T1000 (cell line): ENCODE data around the gene GNAS.
"Not testable (repeated sequence)": the region's sequence is repeated elsewhere in the genome, so short reads cannot be mapped to it uniquely, and the experiment has no call there.

Experiments
- DNase-seq: peaks from one replicate; lab custom pipeline; 2025; ENCODE audit warnings: mixed read lengths; lab: John Stamatoyannopoulos, UW

GNAS gene

DNA sequence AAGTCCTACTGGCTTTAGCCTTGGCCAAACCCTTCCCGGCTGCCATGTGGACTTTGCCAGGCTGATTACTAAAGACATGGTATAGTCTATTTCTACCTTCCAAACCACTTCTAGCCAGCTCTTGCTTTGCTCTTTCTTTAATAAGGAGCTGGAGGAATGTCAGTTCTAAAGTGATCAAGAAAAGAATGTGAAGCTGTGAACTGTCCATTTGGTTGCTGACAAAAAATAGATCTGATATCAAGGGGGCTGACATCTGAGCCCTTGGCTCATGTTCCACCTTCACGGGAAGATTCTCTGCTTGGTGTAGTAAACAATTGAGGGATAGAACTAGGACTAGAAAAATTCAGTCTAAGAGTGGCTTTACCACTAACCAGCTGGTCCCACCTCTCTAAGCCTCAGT is 24.4 kb upstream of the GNAS start:
- DNase-seq = no peak

GRCh38 chr20:58828804-58829203 is 23.7 kb upstream of the GNAS start:
- not testable (repeated sequence) for DNase-seq

GRCh38 chr20:58829531-58829941 is 23.0 kb upstream of the GNAS start:
- no peak for DNase-seq

GRCh38 chr20:58832457-58832856 is 20.1 kb upstream of the GNAS start:
- no peak for DNase-seq

DNA sequence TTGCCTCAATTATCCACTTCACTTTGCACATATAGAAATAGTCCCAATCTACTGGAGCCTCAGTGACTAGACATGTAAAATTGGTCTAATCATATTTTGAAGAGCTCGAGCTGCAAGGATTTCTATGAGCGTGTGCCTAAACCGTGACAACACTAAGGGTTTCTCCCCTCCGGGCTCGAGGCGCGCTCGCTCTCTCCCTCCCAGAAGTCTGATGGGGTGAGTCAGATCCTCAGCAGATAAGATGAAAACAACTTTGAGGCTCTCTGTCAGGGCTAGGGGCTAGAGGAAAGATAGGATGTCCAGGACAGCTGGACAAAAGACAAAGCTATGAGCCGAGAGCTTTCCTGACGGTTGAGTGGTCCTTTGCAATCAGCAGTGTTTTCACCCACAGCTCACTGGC is 18.6 kb upstream of the GNAS start:
- DNase-seq = no peak

GRCh38 chr20:58835231-58835630 is 17.3 kb upstream of the GNAS start:
- no peak for DNase-seq

DNA sequence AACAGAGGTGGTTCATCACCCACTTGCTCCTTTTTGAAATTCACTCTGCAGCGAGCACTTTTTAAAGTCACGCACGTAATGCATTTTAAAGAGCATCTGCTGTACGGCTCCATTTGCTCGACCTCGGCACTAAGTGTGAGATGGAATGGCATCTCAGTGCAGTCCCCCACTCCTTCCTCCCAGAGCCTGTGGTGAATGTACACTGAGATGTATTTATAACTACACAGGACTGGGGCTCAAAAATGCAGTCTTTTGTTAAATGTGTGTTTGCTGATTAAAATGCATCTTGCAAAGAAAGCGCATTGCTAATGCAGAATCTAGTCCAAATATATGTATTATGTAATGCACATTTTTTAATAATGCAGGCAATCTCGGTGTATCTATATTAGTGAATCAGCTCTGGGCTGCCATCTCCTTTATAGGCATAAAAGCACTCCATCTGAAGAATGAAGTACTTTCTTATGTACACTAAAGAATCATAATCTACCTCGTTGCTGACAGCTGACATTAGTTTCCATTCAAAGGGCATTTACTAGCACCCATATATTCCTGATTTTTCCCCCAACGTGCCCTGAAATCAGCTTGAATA is 15.8 kb upstream of the GNAS start:
- DNase-seq = no peak

- no peak for DNase-seq
These were observed 14.8 kb upstream of the GNAS start for GRCh38 chr20:58837717-58838116.

- no peak for DNase-seq
These were observed 14.3 kb upstream of the GNAS start for GRCh38 chr20:58838174-58838573.

GRCh38 chr20:58839474-58839874 is 13.0 kb upstream of the GNAS start:
- no peak for DNase-seq

GRCh38 chr20:58839991-58840747 is 12.3 kb upstream of the GNAS start:
- no peak for DNase-seq

DNA sequence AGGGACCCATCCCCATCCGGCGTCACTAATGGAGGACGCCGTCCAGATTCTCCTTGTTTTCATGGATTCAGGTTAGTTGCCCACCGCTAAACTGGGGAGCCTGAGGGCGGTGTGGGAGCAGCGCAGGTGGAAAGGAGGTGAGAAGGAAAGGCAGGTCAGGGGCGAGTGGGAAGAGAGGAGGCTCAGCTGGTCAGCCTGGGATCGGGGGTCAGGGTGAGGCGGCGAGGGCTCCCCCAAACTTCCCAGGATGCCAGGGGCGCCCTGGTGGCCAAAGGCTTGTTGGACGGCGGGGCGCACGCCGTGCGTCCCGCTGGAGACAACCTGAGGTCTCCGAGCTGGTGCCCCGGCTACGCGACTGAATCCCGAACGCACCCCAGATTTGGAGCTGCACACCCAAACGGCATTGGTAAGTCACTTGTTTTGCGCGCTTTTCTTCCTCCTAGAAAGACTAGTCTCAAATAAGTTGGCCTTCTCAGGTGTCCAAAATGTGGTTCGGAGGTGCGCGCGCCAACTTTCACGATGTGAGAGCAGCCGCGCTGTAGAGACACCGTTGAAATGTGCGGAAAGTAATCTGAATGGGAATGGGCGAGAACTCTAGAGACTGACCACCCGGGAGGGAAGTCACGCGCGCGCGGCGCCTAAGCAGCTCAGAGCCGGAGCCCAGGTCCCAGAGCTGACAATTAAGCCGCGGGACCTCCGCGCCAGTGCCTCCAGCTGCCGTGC is 11.5 kb upstream of the GNAS start:
- DNase-seq = no peak

- no peak for DNase-seq
These were observed 10.8 kb upstream of the GNAS start for GRCh38 chr20:58841539-58842264.

DNA sequence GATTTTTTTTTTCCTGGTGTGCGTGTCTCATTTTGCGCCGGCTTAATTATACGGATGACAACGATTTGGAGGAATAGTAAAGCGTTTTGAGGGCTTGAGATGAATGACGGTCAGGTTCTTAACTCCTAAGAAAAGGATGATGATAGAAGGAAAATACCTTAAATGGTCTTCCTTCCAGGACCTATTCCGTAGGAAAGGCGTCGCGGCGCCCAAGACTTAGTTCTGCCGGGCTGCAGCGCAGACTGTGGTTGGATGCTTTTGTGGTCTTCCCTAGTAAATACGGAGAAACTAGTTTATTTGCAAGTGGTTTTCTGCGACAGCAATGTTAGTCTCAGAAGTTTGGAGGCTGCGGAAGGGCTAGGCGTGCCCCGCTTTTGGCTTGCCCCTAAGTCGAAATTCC is 10.2 kb upstream of the GNAS start:
- DNase-seq = no peak

DNA sequence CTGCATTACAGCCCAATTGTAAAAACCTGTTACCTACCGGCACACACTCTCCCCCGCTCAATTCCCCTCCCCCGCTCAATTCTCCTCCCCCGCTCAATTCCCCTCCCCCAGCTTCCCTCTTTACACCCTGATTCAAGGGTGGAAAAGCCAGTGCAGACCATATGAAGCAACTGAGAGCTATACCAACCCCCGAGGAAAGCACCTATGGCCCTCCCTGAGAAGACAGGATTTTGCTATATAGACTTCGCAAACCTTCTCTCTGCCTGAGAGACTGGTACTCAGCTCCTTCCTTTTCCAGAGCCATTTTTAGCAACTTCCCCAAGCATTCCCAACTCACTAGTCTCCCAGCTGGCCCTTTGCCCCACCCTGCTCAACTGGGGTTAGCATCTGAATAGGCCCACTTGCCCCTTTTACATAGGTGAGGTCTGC is 9.4 kb upstream of the GNAS start:
- DNase-seq = no peak

GRCh38 chr20:58845706-58846105 is 6.8 kb upstream of the GNAS start:
- no peak for DNase-seq

- DNase-seq = no peak
These were observed 5.1 kb upstream of the GNAS start for GRCh38 chr20:58847463-58847862.

DNA sequence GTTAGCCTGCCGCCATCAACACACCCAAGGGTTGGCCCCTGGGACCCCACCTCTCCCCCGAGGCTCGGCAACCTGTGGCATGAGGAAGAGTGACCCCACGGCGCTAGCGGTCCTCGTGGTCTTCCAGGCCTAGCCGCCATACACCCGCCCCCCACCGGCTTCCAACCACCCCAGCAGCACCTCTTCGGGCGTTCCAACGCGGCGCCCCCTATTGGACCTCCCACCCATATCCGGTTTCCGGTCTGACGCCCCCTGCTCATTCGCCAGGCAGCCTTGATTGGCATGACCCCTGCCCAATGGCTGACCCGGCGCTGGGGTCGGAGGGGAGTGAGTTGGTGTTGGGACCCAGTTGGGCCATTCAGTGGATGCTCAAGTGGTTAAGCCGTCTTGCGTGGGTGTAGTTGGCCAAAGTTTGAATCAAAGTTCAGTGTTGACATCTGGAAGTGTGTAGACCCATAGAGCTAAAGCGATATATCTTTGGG is 1.8 kb upstream of the GNAS start, which contains the start of gene GNAS-AS1:
Gene GNAS-AS1, minus strand, starts transcription at position 210 of the 482 bp plus-strand sequence.
- no peak for DNase-seq

- no peak for DNase-seq
These were observed 1.1 kb upstream of the GNAS start for GRCh38 chr20:58851221-58851968.

GRCh38 chr20:58851969-58852458 is 502 bp upstream of the GNAS start:
- DNase-seq = no peak

- DNase-seq = no peak
These were observed 950 bp downstream of the GNAS start for GRCh38 chr20:58853466-58853865.
